22Rv1 (cell line): Measurements from ENCODE around the gene EBF3.

Experiments
- ZFX ChIP-seq: fragments of 450-650 bp; IDR thresholded peaks from 2 replicates; pipeline ENCODE4 v1.6.1; 2017; ENCODE audit warnings: antibody characterized with exemption, borderline replicate concordance
- TF ChIP-seq, protein P1 (sequence below): fragments of 450-650 bp; IDR thresholded peaks from 2 replicates; pipeline ENCODE4 v1.5.1; 2017; ENCODE audit warnings: mild to moderate bottlenecking

DNA sequence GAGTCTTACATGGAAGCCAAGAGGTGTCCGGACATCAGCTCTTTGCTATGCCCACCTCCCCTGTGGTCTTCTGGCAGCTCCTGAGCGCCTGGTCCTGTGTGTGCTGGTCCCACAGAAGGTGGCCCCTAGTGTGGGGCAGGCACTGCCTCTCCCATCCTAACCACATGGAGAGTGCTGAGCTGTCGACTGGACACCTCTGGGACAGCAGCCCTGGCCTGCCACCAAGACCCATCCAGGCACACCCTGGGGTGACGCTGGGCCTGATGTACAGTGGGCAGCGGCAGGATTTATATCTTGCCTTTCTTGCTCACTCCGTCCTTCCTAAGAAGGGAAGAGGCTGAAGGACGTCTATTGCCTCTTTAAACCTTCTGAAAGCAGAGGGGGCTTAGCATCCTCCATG, 98.7 kb downstream of the EBF3 start:
- TF ChIP-seq, protein P1, sequence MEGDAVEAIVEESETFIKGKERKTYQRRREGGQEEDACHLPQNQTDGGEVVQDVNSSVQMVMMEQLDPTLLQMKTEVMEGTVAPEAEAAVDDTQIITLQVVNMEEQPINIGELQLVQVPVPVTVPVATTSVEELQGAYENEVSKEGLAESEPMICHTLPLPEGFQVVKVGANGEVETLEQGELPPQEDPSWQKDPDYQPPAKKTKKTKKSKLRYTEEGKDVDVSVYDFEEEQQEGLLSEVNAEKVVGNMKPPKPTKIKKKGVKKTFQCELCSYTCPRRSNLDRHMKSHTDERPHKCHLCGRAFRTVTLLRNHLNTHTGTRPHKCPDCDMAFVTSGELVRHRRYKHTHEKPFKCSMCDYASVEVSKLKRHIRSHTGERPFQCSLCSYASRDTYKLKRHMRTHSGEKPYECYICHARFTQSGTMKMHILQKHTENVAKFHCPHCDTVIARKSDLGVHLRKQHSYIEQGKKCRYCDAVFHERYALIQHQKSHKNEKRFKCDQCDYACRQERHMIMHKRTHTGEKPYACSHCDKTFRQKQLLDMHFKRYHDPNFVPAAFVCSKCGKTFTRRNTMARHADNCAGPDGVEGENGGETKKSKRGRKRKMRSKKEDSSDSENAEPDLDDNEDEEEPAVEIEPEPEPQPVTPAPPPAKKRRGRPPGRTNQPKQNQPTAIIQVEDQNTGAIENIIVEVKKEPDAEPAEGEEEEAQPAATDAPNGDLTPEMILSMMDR, result no peak
- no peak for TF ChIP-seq ZFX
